ENCODE results near the gene ESR2.

ESR2 gene

GRCh38 chr14:64201921-64202545 lies 92.1 kb downstream of the ESR2 start:
- DNase-seq (ENCODE audit: low read depth in 2 of 2): no peak
- no peak overlapping the region for H3K4me3 ChIP-seq (replicated peaks in 1 of 2; ENCODE audit: low read depth in 2 of 2, low read length in 2 of 2)
- TF ChIP-seq CTCF (IDR thresholded peaks at IDR 0.05; ENCODE audit: low read depth, low read length): no peak

GRCh38 chr14:64201296-64201695 lies 92.9 kb downstream of the ESR2 start:
- no peak for DNase-seq (ENCODE audit: low read depth in 2 of 2)
- H3K4me3 ChIP-seq (replicated peaks in 1 of 2; ENCODE audit: low read depth in 2 of 2, low read length in 2 of 2): no peak overlapping the region
- no peak for TF ChIP-seq CTCF (IDR thresholded peaks at IDR 0.05; ENCODE audit: low read depth, low read length)

- no peak for TF ChIP-seq CTCF (IDR thresholded peaks at IDR 0.05; ENCODE audit: low read depth, low read length)
- DNase-seq (ENCODE audit: low read depth in 2 of 2): peak in 1 of 2 donors; percentile 24
- H3K4me3 ChIP-seq (replicated peaks in 1 of 2; ENCODE audit: low read depth in 2 of 2, low read length in 2 of 2): no peak overlapping the region
Observed at GRCh38 chr14:64200170-64200569, 94.0 kb downstream of the ESR2 start.

- no peak overlapping the region for H3K4me3 ChIP-seq (replicated peaks in 1 of 2; ENCODE audit: low read depth in 2 of 2, low read length in 2 of 2)
- TF ChIP-seq CTCF (IDR thresholded peaks at IDR 0.05; ENCODE audit: low read depth, low read length): no peak
Observed at GRCh38 chr14:64198486-64198885, 95.7 kb downstream of the ESR2 start.

GRCh38 chr14:64197996-64198395 lies 96.2 kb downstream of the ESR2 start:
- TF ChIP-seq CTCF (IDR thresholded peaks at IDR 0.05; ENCODE audit: low read depth, low read length): no peak
- no peak for DNase-seq (ENCODE audit: low read depth in 2 of 2)
- no peak overlapping the region for H3K4me3 ChIP-seq (replicated peaks in 1 of 2; ENCODE audit: low read depth in 2 of 2, low read length in 2 of 2)

More at GRCh38 chr14:64198486-64198885, 95.7 kb downstream of the ESR2 start:
- DNase-seq (ENCODE audit: low read depth in 2 of 2): no peak

GRCh38 chr14:64196814-64197411 lies 97.3 kb downstream of the ESR2 start:
- peak; percentile 52 to 54 for DNase-seq (ENCODE audit: low read depth in 2 of 2)
- TF ChIP-seq CTCF (IDR thresholded peaks at IDR 0.05; ENCODE audit: low read depth, low read length): no peak
- peak overlapping the region; percentile 28 to 44 for H3K4me3 ChIP-seq (replicated peaks in 1 of 2; ENCODE audit: low read depth in 2 of 2, low read length in 2 of 2)

All from cardiac fibroblast (primary cell).